Smooth muscle cell (in vitro differentiated cells): ENCODE measurements around the gene CYP1A2. TPM values are rescaled to one million over a fixed set of nuclear protein-coding genes. Genes with fewer than 3 reads are reported as not detected.

Experiments used
- DNase-seq: peaks from one replicate; lab custom pipeline; 2025; ENCODE audit not compliant: unreplicated experiment; lab: John Stamatoyannopoulos, UW
- H2AFZ ChIP-seq: fragments of 200-600 bp; sonication (generic); 2 replicates; pipeline ENCODE4 v1.6.0; 2016; ENCODE audit warnings: antibody characterized with exemption, low read depth, mild to moderate bottlenecking
- H3F3A ChIP-seq: fragments of 200-600 bp; sonication (generic); 2 replicates; pipeline ENCODE4 v1.6.0; 2017; ENCODE audit warnings: antibody characterized with exemption, low read depth
- H3K27ac ChIP-seq: fragments of 200-600 bp; sonication (generic); 2 replicates; pipeline ENCODE4 v1.5.1; 2016; ENCODE audit warnings: low read depth, mild to moderate bottlenecking
- H3K27me3 ChIP-seq: fragments of 200-600 bp; sonication (generic); 2 replicates; pipeline ENCODE4 v1.6.1; 2016; ENCODE audit warnings: low read depth, mild to moderate bottlenecking
- H3K36me3 ChIP-seq: fragments of 200-600 bp; sonication (generic); 2 replicates; pipeline ENCODE4 v1.5.1; 2016; ENCODE audit warnings: low read depth
- H3K4me1 ChIP-seq: fragments of 200-600 bp; sonication (generic); 2 replicates; pipeline ENCODE4 v1.5.1; 2016; ENCODE audit warnings: low read depth
- H3K4me2 ChIP-seq: fragments of 200-600 bp; sonication (generic); 2 replicates; pipeline ENCODE4 v1.6.0; 2016; ENCODE audit warnings: mild to moderate bottlenecking
- H3K4me3 ChIP-seq: fragments of 200-600 bp; sonication (generic); 2 replicates; pipeline ENCODE4 v1.5.1; 2016; ENCODE audit warnings: mild to moderate bottlenecking
- H3K79me2 ChIP-seq: fragments of 200-600 bp; sonication (generic); 2 replicates; pipeline ENCODE4 v1.6.0; 2016; ENCODE audit warnings: low read depth, mild to moderate bottlenecking
- H3K9ac ChIP-seq: fragments of 200-600 bp; sonication (generic); 2 replicates; pipeline ENCODE4 v1.6.0; 2016; ENCODE audit warnings: low read depth
- H3K9me3 ChIP-seq: fragments of 200-600 bp; sonication (generic); replicated peaks from 2 replicates; pipeline ENCODE4 v1.5.1; 2016; ENCODE audit warnings: low read depth
- H4K20me1 ChIP-seq: fragments of 200-600 bp; sonication (generic); 2 replicates; pipeline ENCODE4 v1.6.0; 2016; ENCODE audit warnings: low read depth
- CTCF ChIP-seq: fragments of 200-600 bp; sonication (generic); IDR thresholded peaks from 2 replicates; pipeline ENCODE4 v1.5.1; 2017; ENCODE audit warnings: borderline replicate concordance, mild to moderate bottlenecking, antibody characterized with exemption; ENCODE audit not compliant: insufficient read depth, poor library complexity, severe bottlenecking
- WGBS: methylation state at CpG from one replicate; pipeline ENCODE4 v1.1.7; 2016; ENCODE audit warnings: low lambda C conversion rate; 5-methylcytosine and 5-hydroxymethylcytosine counted together
- polyA plus RNA-seq: library from polyadenylated mRNA; unstranded; fragments of >200 nt; fragmentation: Nextera tagmentation; extraction: Ambion mirVana; gene quantifications from 2 replicates; pipeline ENCODE4 v1.2.1, GENCODE V29; 2016
- total RNA-seq: library from RNA; depleted of rRNA; stranded (reverse); fragments of >200 nt; gene quantifications from 2 replicates; pipeline ENCODE4 v1.2.3, GENCODE V29; 2014

Gene CYP1A2
- total and polyA plus RNA-seq, 2 experiments from 2014 or later, result not detected

- H3K27me3 ChIP-seq, result no peaks in the 10 kb centered on the region
- H4K20me1 ChIP-seq, result peaks cover 100% of the 10 kb centered on the region
- no peak for DNase-seq
- H2AFZ ChIP-seq, result no peak overlapping the region
- peaks cover 12% of the 10 kb centered on the region for H3F3A ChIP-seq
- no peak overlapping the region for H3K4me3 ChIP-seq
- WGBS, result 75% methylated on average over 9 of the region's 9 CpGs
- H3K4me1 ChIP-seq, result peaks cover 11% of the 10 kb centered on the region
- TF ChIP-seq CTCF, result no peak
- peaks cover 86% of the 10 kb centered on the region for H3K79me2 ChIP-seq
- no peak overlapping the region for H3K9ac ChIP-seq
- H3K9me3 ChIP-seq, result no peaks in the 10 kb centered on the region
- no peak overlapping the region for H3K4me2 ChIP-seq
- no peak overlapping the region for H3K27ac ChIP-seq
- no peaks in the 10 kb centered on the region for H3K36me3 ChIP-seq
These were observed 40.1 kb downstream of the CYP1A2 start for GRCh38 chr15:74788683-74789151.

GRCh38 chr15:74789171-74789631 lies 40.6 kb downstream of the CYP1A2 start:
- H3K27ac ChIP-seq, result no peak overlapping the region
- H3K4me2 ChIP-seq, result no peak overlapping the region

GRCh38 chr15:74789741-74790079 lies 41.1 kb downstream of the CYP1A2 start:
- WGBS, result 88% methylated on average over 3 of the region's 3 CpGs
- peaks cover 76% of the 10 kb centered on the region for H3K79me2 ChIP-seq
- H3K4me1 ChIP-seq, result peaks cover 9% of the 10 kb centered on the region
- H3K4me3 ChIP-seq, result no peak overlapping the region
- peak overlapping the region; percentile 75 for H3K27ac ChIP-seq
- no peak overlapping the region for H3K9ac ChIP-seq
- H3K9me3 ChIP-seq, result no peaks in the 10 kb centered on the region
- H3K36me3 ChIP-seq, result no peaks in the 10 kb centered on the region
- H4K20me1 ChIP-seq, result peaks cover 98% of the 10 kb centered on the region
- peak overlapping the region; percentile 34 for H3K4me2 ChIP-seq
- no peak for TF ChIP-seq CTCF
- H3F3A ChIP-seq, result peaks cover 12% of the 10 kb centered on the region
- H2AFZ ChIP-seq, result no peak overlapping the region
- no peaks in the 10 kb centered on the region for H3K27me3 ChIP-seq
- DNase-seq, result no peak

More at GRCh38 chr15:74789171-74789631, 40.6 kb downstream of the CYP1A2 start:
- H3K9me3 ChIP-seq, result no peaks in the 10 kb centered on the region
- H3K27me3 ChIP-seq, result no peaks in the 10 kb centered on the region
- 86% methylated on average over 14 of the region's 14 CpGs for WGBS
- no peak overlapping the region for H3K4me3 ChIP-seq
- DNase-seq, result no peak
- peaks cover 81% of the 10 kb centered on the region for H3K79me2 ChIP-seq
- no peak overlapping the region for H3K9ac ChIP-seq
- no peak for TF ChIP-seq CTCF
- H3K4me1 ChIP-seq, result peaks cover 9% of the 10 kb centered on the region
- peaks cover 12% of the 10 kb centered on the region for H3F3A ChIP-seq
- H2AFZ ChIP-seq, result no peak overlapping the region
- peaks cover 98% of the 10 kb centered on the region for H4K20me1 ChIP-seq
- no peaks in the 10 kb centered on the region for H3K36me3 ChIP-seq
